HCT116 (cell line): Measurements from ENCODE around the gene CROCC. TPM values are rescaled to one million over a fixed set of nuclear protein-coding genes. Genes with fewer than 3 reads are reported as not detected.

Experiments used
- ATAC-seq: fragments of 200-7000 bp; cut with Tn5 transposase; 2 replicates; pipeline ENCODE4 v1.9.1; 2020; ENCODE audit warnings: mild to moderate bottlenecking, moderate library complexity
- BruUV-seq: library from RNA; stranded (reverse); fragments of 400-500 nt; replicated peaks from 2 replicates; lab custom pipeline; 2021; lab: Mats Ljungman, UMichigan
- CTCF ChIA-PET: fragments of 300-600 bp; sonication (Branson Sonifier 250); formaldehyde crosslinking; loops from one replicate; lab custom pipeline; 2021; ENCODE audit warnings: antibody characterized with exemption; lab: Charles Lee
- POLR2A ChIA-PET: fragments of 300-600, 350-600 bp; sonication (Branson Sonifier 250); formaldehyde crosslinking; loops from one replicate; lab custom pipeline; 2021; ENCODE audit warnings: antibody characterized with exemption; lab: Charles Lee
- RAD21 ChIA-PET, 2 experiments: fragments of 300-600 bp; sonication (Branson Sonifier 250); formaldehyde crosslinking; loops; one replicate each; lab custom pipeline; 2023; ENCODE audit warnings: low total read pairs in 2 of 2; ENCODE audit not compliant: uncharacterized antibody in 2 of 2, unreplicated experiment in 2 of 2, low non-redundant PET in 1 of 2; lab: Charles Lee
- DNase-seq: peaks from one replicate; pipeline ENCODE4 v3.0.0-alpha.2; 2010; ENCODE audit warnings: low read depth, low spot score
- H2AFZ ChIP-seq: fragments of 200-600 bp; shearing (Covaris generic), sonication (generic); 2 replicates; pipeline ENCODE4 v1.6.1; 2017; ENCODE audit warnings: low read depth, mixed run types, mixed read lengths, antibody characterized with exemption, low read length; ENCODE audit not compliant: poor library complexity, severe bottlenecking
- H3K27ac ChIP-seq: 2 replicates; pipeline ENCODE4 v1.5.1; 2012; ENCODE audit warnings: low read depth, low read length
- H3K27me3 ChIP-seq: fragments of 200-600 bp; sonication (generic); 2 replicates; pipeline ENCODE4 v1.6.1; 2016; ENCODE audit warnings: mixed run types, low read length, mixed read lengths; ENCODE audit not compliant: insufficient read depth
- H3K36me3 ChIP-seq, 2 experiments: fragments of 200-500 bp in 1 of 2; fragments of 200-600 bp in 1 of 2; sonication (Bioruptor generic) in 1 of 2; sonication (generic) in 1 of 2; 2 replicates each; pipeline versions ENCODE4 v1.5.1 to v1.6.1; 2014 to 2016; ENCODE audit warnings: low read length in 2 of 2, inconsistent platforms in 1 of 2, mixed read lengths in 1 of 2, mixed run types in 1 of 2; ENCODE audit not compliant: insufficient read depth in 2 of 2, control insufficient read depth in 1 of 2
- H3K4me1 ChIP-seq, 2 experiments: fragments of 200-600 bp in 1 of 2; sonication (generic) in 1 of 2; 2 replicates each; pipeline versions ENCODE4 v1.5.1 to v1.6.1; 2012 to 2017; ENCODE audit warnings: low read length in 2 of 2, inconsistent platforms in 1 of 2, mild to moderate bottlenecking in 1 of 2, mixed read lengths in 1 of 2, mixed run types in 1 of 2, moderate library complexity in 1 of 2; ENCODE audit not compliant: insufficient read depth in 2 of 2, control insufficient read depth in 1 of 2
- H3K4me2 ChIP-seq: fragments of 200-600 bp; sonication (generic); 2 replicates; pipeline ENCODE4 v1.6.1; 2017; ENCODE audit warnings: mixed run types, low read length, mixed read lengths
- H3K4me3 ChIP-seq, 2 experiments: fragments of 200-600 bp in 1 of 2; sonication (generic) in 1 of 2; replicated peaks in 1 of 2; 2 replicates each; pipeline ENCODE4 v1.5.1; 2011 to 2016; ENCODE audit warnings: low read length in 2 of 2, control low read depth in 1 of 2, low read depth in 1 of 2, mild to moderate bottlenecking in 1 of 2, mixed read lengths in 1 of 2, mixed run types in 1 of 2
- H3K79me2 ChIP-seq: fragments of 200-600 bp; sonication (generic); 2 replicates; pipeline ENCODE4 v1.6.1; 2017; ENCODE audit warnings: mild to moderate bottlenecking, mixed run types, low read length, moderate library complexity, mixed read lengths; ENCODE audit not compliant: insufficient read depth
- H3K9ac ChIP-seq: fragments of 200-600 bp; sonication (generic); 2 replicates; pipeline ENCODE4 v1.6.1; 2016; ENCODE audit warnings: low read length, mixed read lengths
- H3K9me2 ChIP-seq: fragments of 200-600 bp; sonication (generic), shearing (Covaris generic); 2 replicates; pipeline ENCODE4 v1.6.1; 2017; ENCODE audit warnings: mixed run types, mild to moderate bottlenecking, moderate library complexity; ENCODE audit not compliant: insufficient read depth
- H3K9me3 ChIP-seq, 2 experiments: fragments of 200-500 bp in 1 of 2; fragments of 200-600 bp in 1 of 2; sonication (Bioruptor generic) in 1 of 2; sonication (generic) in 1 of 2; 2 replicates each; pipeline ENCODE4 v1.6.1; 2014 to 2017; ENCODE audit warnings: low read length in 2 of 2, mixed read lengths in 2 of 2, inconsistent platforms in 1 of 2, low read depth in 1 of 2, mild to moderate bottlenecking in 1 of 2, mixed run types in 1 of 2, moderate library complexity in 1 of 2; ENCODE audit not compliant: control insufficient read depth in 1 of 2, insufficient read depth in 1 of 2
- H4K20me1 ChIP-seq: fragments of 200-600 bp; sonication (generic), shearing (Covaris generic); 2 replicates; pipeline ENCODE4 v1.6.1; 2017; ENCODE audit warnings: mixed run types, mild to moderate bottlenecking, moderate library complexity; ENCODE audit not compliant: insufficient read depth
- CBX3 ChIP-seq: IDR thresholded peaks from 2 replicates; pipeline ENCODE4 v1.6.1; 2012; ENCODE audit warnings: low read depth
- ELF1 ChIP-seq: IDR thresholded peaks from 2 replicates; pipeline ENCODE4 v1.6.1; 2012; ENCODE audit warnings: low read depth, borderline replicate concordance
- EZH2 ChIP-seq: fragments of 200-600 bp; sonication (generic); IDR thresholded peaks from 2 replicates; pipeline ENCODE4 v1.6.1; 2017; ENCODE audit warnings: antibody characterized with exemption, mixed run types
- FOSL1 ChIP-seq: IDR thresholded peaks from 2 replicates; pipeline ENCODE4 v1.6.1; 2012; ENCODE audit warnings: low read depth
- POLR2A ChIP-seq: IDR thresholded peaks from 2 replicates; pipeline ENCODE4 v1.7.0; 2011; ENCODE audit warnings: borderline replicate concordance; ENCODE audit not compliant: insufficient read depth, insufficient read length; ENCODE audit errors: extremely low read depth
- POLR2AphosphoS5 ChIP-seq: IDR thresholded peaks from 2 replicates; pipeline ENCODE4 v1.6.1; 2011; ENCODE audit warnings: mild to moderate bottlenecking, low read depth, low read length, moderate library complexity
- YY1 ChIP-seq: IDR thresholded peaks from 2 replicates; pipeline ENCODE4 v1.6.1; 2011; ENCODE audit warnings: low read length, low read depth, moderate library complexity, mild to moderate bottlenecking; ENCODE audit not compliant: insufficient replicate concordance; ENCODE audit errors: extremely low read depth
- ZBTB33 ChIP-seq: IDR thresholded peaks from 2 replicates; pipeline ENCODE4 v1.6.1; 2011; ENCODE audit warnings: mild to moderate bottlenecking, low read length, moderate library complexity; ENCODE audit not compliant: insufficient replicate concordance; ENCODE audit errors: extremely low read depth
- ZFX ChIP-seq: fragments of 450-650 bp; IDR thresholded peaks from 2 replicates; pipeline ENCODE4 v1.6.1; 2017
- intact Hi-C: fragments of 100-400 bp; cut with micrococcal nuclease; formaldehyde crosslinking; loops from 2 replicates; pipeline ENCODE4 v1.10.0; 2022
- total RNA-seq: library from RNA; stranded (reverse); gene quantifications from one replicate; pipeline ENCODE4 v1.2.1, GENCODE V29; 2021; ENCODE audit not compliant: unreplicated experiment

Gene CROCC
- total RNA-seq, 1 experiment from 2014 or later = 30.1 TPM

DNA sequence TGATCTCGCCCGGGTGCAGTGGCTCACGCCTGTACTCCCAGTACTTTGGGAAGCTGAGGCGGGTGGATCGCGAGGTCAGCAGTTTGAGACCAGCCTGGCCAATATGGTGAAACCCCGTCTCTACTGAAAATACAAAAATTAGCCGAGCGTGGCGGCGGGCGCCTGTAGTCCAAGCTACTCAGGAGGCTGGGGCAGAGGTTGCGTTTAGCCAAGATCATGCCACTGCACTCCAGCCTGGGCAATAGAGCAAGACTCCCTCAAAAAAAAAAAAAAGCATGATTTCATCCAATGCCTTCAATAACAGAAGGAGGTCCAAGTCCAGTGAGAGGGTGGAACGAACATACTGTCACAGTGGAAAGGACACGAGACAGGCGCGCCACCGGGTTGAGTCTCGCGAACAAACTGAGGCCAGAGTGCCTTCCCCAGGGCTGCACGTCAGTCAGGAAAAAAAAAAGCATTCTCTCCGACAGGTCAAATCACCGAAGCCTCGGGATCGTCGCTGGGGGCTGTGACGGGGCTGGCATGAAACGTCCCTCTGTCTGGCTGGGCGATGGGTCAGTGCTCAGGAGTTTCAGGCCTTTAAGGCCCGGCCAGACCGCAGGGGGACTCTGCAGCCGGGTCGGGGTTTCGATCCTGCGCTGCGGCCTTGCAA, 8.4 kb upstream of the CROCC start:
- no peaks in the 10 kb centered on the region for H3K36me3 ChIP-seq
- CTCF ChIA-PET = no interaction called here
- peak overlapping the region; percentile 49; the same call in 1 of the 2 replicates for H3K27ac ChIP-seq
- no peaks in the 10 kb centered on the region for H3K9me2 ChIP-seq
- TSS peak; percentile 77 for BruUV-seq
- H3K9me3 ChIP-seq = no peaks in the 10 kb centered on the region
- H3K79me2 ChIP-seq = no peaks in the 10 kb centered on the region
- ATAC-seq = no peak
- H3K4me2 ChIP-seq = peak overlapping the region; percentile 87
- H3K9ac ChIP-seq = peak overlapping the region; percentile 94
- RAD21 ChIA-PET = no interaction called here
- no peaks in the 10 kb centered on the region for H3K27me3 ChIP-seq
- peak overlapping the region; percentile 48 to 55 for H3K4me3 ChIP-seq
- DNase-seq = no peak
- TF ChIP-seq EZH2 (no peak), POLR2A (no peak), ELF1 (no peak), FOSL1 (no peak)
- H3K4me1 ChIP-seq = peaks cover 13 to 37% of the 10 kb centered on the region in 2 experiments
- no peaks in the 10 kb centered on the region for H4K20me1 ChIP-seq
- intact Hi-C loops = no loop called here
- no peak overlapping the region for H2AFZ ChIP-seq
- POLR2A ChIA-PET = no interaction called here

GRCh38 chr1:16913833-16914662, 7.7 kb upstream of the CROCC start:
- RAD21 ChIA-PET = no interaction called here
- no peaks in the 10 kb centered on the region for H3K27me3 ChIP-seq
- ATAC-seq (peak; percentile 96), DNase-seq (peak; percentile 84)
- POLR2A ChIA-PET = interaction anchor here (2.2 kb wide), 1 partner anchor 9 kb away, joined by 14 read pairs; no protein-coding TSS in a partner anchor
- peak overlapping the region; percentile 67 to 89 for H3K4me3 ChIP-seq
- no peaks in the 10 kb centered on the region for H4K20me1 ChIP-seq
- H3K36me3 ChIP-seq = no peaks in the 10 kb centered on the region
- CTCF ChIA-PET = interaction anchor here (1.4 kb wide), 1 partner anchor 33 kb away, joined by 3 read pairs; no protein-coding TSS in a partner anchor
- H2AFZ ChIP-seq = no peak overlapping the region
- no peaks in the 10 kb centered on the region for H3K9me3 ChIP-seq
- H3K4me1 ChIP-seq = peaks cover 13 to 37% of the 10 kb centered on the region in 2 experiments
- TF ChIP-seq POLR2AphosphoS5 (peak; percentile 80), ZFX (peak; percentile 93; the same call in 1 of the 2 replicates), CBX3 (no peak), YY1 (peak; percentile 5), ZBTB33 (peak; percentile 23)
- peak overlapping the region; percentile 89 for H3K27ac ChIP-seq
- H3K9ac ChIP-seq = peak overlapping the region; percentile 94
- H3K4me2 ChIP-seq = peak overlapping the region; percentile 87
- H3K79me2 ChIP-seq = no peaks in the 10 kb centered on the region
- intact Hi-C loops = no loop called here
- H3K9me2 ChIP-seq = no peaks in the 10 kb centered on the region
- BruUV-seq = no TSS peak
